ENCODE results near the gene ZDHHC4. TPM values are rescaled to one million over a fixed set of nuclear protein-coding genes. Genes with fewer than 3 reads are reported as not detected.

ZDHHC4 gene
- total and polyA plus RNA-seq, 2 of the 13 experiments (the other 11 are each of a cell fraction or from before 2014, with no cell fraction given): 83.2 to 188 TPM

- TF ChIP-seq ARID5B (CRISPR knock-in tag; IDR thresholded peaks at IDR 0.05): no peak
- TF ChIP-seq KDM4B (CRISPR knock-in tag; IDR thresholded peaks at IDR 0.05): no peak
- TF ChIP-seq TRIM22 (IDR thresholded peaks at IDR 0.05): no peak
- no peak for TF ChIP-seq SRSF1 (optimal IDR thresholded peaks at IDR 0.05; ENCODE audit: low read depth, low read length)
- TF ChIP-seq MYC (CRISPR knock-in tag; IDR thresholded peaks at IDR 0.05; ENCODE audit: borderline replicate concordance): no peak
- TF ChIP-seq ZNF34 (CRISPR knock-in tag; IDR thresholded peaks at IDR 0.05; ENCODE audit: borderline replicate concordance): no peak
These were observed 13.1 kb upstream of the ZDHHC4 start (continued) for GRCh38 chr7:6563936-6564770.

- Histone ChIP-seq H3K9ac (ENCODE audit: insufficient read depth, low read depth, low read length) (no peak overlapping the region), H3K9me3 (ENCODE audit: low read length) (no peaks in the 10 kb centered on the region), H3K27ac (ENCODE audit: extremely low read length, insufficient read depth, low read length) (no peak overlapping the region), H3K36me3 (replicated peaks in 1 of 2; ENCODE audit: control insufficient read depth in 1 of 2, insufficient read depth in 2 of 2, low read length in 2 of 2) (no peaks in the 10 kb centered on the region), H3K4me1 (ENCODE audit: insufficient read depth, low read length) (peaks cover 44% of the 10 kb centered on the region), H3K4me3 (replicated peaks in 1 of 3; ENCODE audit: insufficient read depth in 1 of 3, low read depth in 2 of 3, low read length in 3 of 3) (no peak overlapping the region), H3K4me2 (ENCODE audit: low read depth, low read length) (peak overlapping the region; percentile 0; the same call in 1 of the 2 replicates), H3K27me3 (ENCODE audit: control insufficient read depth in 1 of 2, insufficient read depth in 2 of 2, low read length in 2 of 2) (no peaks in the 10 kb centered on the region), H4K20me1 (ENCODE audit: insufficient read depth, low read length) (no peaks in the 10 kb centered on the region), H2AFZ (ENCODE audit: low read length) (no peak overlapping the region), H3K79me2 (ENCODE audit: insufficient read depth, low read length) (no peaks in the 10 kb centered on the region)
- 28% methylated on average over 3 of the region's 4 CpGs for WGBS (ENCODE audit: low lambda C conversion rate)
- in situ Hi-C loops (cut with HindIII; ENCODE audit: extremely low pct_ligation_motif_present, low pct_unique_long_range_greater_than_20kb) (no loop called here), intact Hi-C loops (cut with micrococcal nuclease; ENCODE audit: unreplicated experiment) (no loop called here)
- no TSS peak for BruUV-seq (replicated peaks)
- FAIRE-seq (no peak), ATAC-seq (peak; percentile 61), DNase-seq (ENCODE audit: low spot score) (no peak)
- ChIA-PET POLR2A (interaction anchor here (0.8 kb wide), 1 partner anchor 13 kb away, joined by 3 read pairs; no protein-coding TSS in a partner anchor), CTCF (ENCODE audit: low intra/inter-chr PET ratio, low total read pairs) (no interaction called here)
- TF ChIP-seq ZNF12 (CRISPR knock-in tag; IDR thresholded peaks at IDR 0.05) (peak; percentile 97), ZFP41 (CRISPR knock-in tag; IDR thresholded peaks at IDR 0.05; ENCODE audit: borderline replicate concordance) (no peak), JARID2 (CRISPR knock-in tag; IDR thresholded peaks at IDR 0.05; ENCODE audit: insufficient replicate concordance) (no peak), ZMYM3 (CRISPR knock-in tag; IDR thresholded peaks at IDR 0.05) (peak; percentile 21; the same call in 1 of the 2 replicates), FOXA3 (CRISPR knock-in tag; IDR thresholded peaks at IDR 0.05) (peak; percentile 25; the same call in 1 of the 2 replicates), SKI (IDR thresholded peaks at IDR 0.05; ENCODE audit: partially characterized antibody) (peak; percentile 59), ZNF44 (CRISPR knock-in tag; IDR thresholded peaks at IDR 0.05) (no peak), HNF4G (IDR thresholded peaks at IDR 0.05; ENCODE audit: borderline replicate concordance, low read depth, low read length) (0 out of 2 replicates have a peak, but pooled peaks have one; percentile 13), HNF4G (CRISPR knock-in tag; IDR thresholded peaks at IDR 0.05; ENCODE audit: borderline replicate concordance, low read depth) (no peak), MBD4 (IDR thresholded peaks at IDR 0.05; ENCODE audit: borderline replicate concordance, low read length) (no peak), EP300 (IDR thresholded peaks at IDR 0.05; ENCODE audit: low read depth in 2 of 2, low read length in 2 of 2) (peak in 1 of 2 experiments; percentile 23; a peak in 1 of 4 replicates), EP300 (CRISPR knock-in tag; IDR thresholded peaks at IDR 0.05; ENCODE audit: borderline replicate concordance) (no peak), KDM1A (CRISPR knock-in tag; IDR thresholded peaks at IDR 0.05) (0 out of 2 replicates have a peak, but pooled peaks have one; percentile 11)
These were observed 11.6 kb upstream of the ZDHHC4 start for GRCh38 chr7:6565655-6566054.
